RWPE2 (cell line): ENCODE data around the gene FBXO33.

Experiments
- ATAC-seq: fragments of 200-7000 bp; cut with Tn5 transposase; 3 replicates; pipeline ENCODE4 v1.9.1; 2021; ENCODE audit warnings: low read depth
- DNase-seq: peaks from one replicate; pipeline ENCODE4 v3.0.0-alpha.2; 2020; ENCODE audit warnings: low spot score
- H3K27ac ChIP-seq: fragments of 450-650 bp; 2 replicates; pipeline ENCODE4 v1.5.1; 2017; ENCODE audit warnings: mild to moderate bottlenecking; ENCODE audit not compliant: poor library complexity, severe bottlenecking
- H3K27me3 ChIP-seq: fragments of 250-450 bp; sonication (Bioruptor Pico); 2 replicates; pipeline ENCODE4 v1.5.1; 2021; ENCODE audit warnings: mild to moderate bottlenecking, moderate library complexity; ENCODE audit not compliant: insufficient read depth, poor library complexity, severe bottlenecking
- H3K36me3 ChIP-seq: fragments of 250-450 bp; sonication (Bioruptor Pico); 2 replicates; pipeline ENCODE4 v1.5.1; 2020; ENCODE audit warnings: low read depth, mild to moderate bottlenecking, moderate library complexity
- H3K4me1 ChIP-seq: fragments of 250-450 bp; sonication (Bioruptor Pico); 2 replicates; pipeline ENCODE4 v1.5.1; 2021; ENCODE audit warnings: mild to moderate bottlenecking, moderate library complexity; ENCODE audit not compliant: insufficient read depth, poor library complexity, severe bottlenecking
- H3K4me3 ChIP-seq: fragments of 250-450 bp; sonication (Bioruptor Pico); 2 replicates; pipeline ENCODE4 v1.5.1; 2021; ENCODE audit warnings: mild to moderate bottlenecking, moderate library complexity; ENCODE audit not compliant: severe bottlenecking
- H3K9me3 ChIP-seq: fragments of 250-450 bp; sonication (Bioruptor Pico); 2 replicates; pipeline ENCODE4 v1.5.1; 2021; ENCODE audit warnings: mild to moderate bottlenecking, moderate library complexity; ENCODE audit not compliant: severe bottlenecking
- CTCF ChIP-seq: fragments of 450-650 bp; IDR thresholded peaks from one replicate; pipeline ENCODE4 v1.5.1; 2017; ENCODE audit warnings: mild to moderate bottlenecking, moderate library complexity; ENCODE audit not compliant: poor library complexity, severe bottlenecking

Gene FBXO33

GRCh38 chr14:39441805-39442204 lies 9.6 kb upstream of the FBXO33 start:
- no peaks in the 10 kb centered on the region for H3K4me1 ChIP-seq
- TF ChIP-seq CTCF, result no peak
- H3K4me3 ChIP-seq, result no peak overlapping the region
- ATAC-seq, result no peak
- no peak for DNase-seq
- no peaks in the 10 kb centered on the region for H3K36me3 ChIP-seq
- no peak overlapping the region for H3K27ac ChIP-seq
- no peaks in the 10 kb centered on the region for H3K9me3 ChIP-seq
- H3K27me3 ChIP-seq, result no peaks in the 10 kb centered on the region

- Histone ChIP-seq H3K27me3 (no peaks in the 10 kb centered on the region), H3K36me3 (no peaks in the 10 kb centered on the region), H3K4me1 (no peaks in the 10 kb centered on the region), H3K27ac (no peak overlapping the region), H3K4me3 (no peak overlapping the region), H3K9me3 (no peaks in the 10 kb centered on the region)
- ATAC-seq, result no peak; the same call in 2 of the 3 replicates
- TF ChIP-seq CTCF, result no peak
- no peak for DNase-seq
Observed at GRCh38 chr14:39440975-39441374, 8.7 kb upstream of the FBXO33 start.

- H3K9me3 ChIP-seq, result no peaks in the 10 kb centered on the region
Observed at GRCh38 chr14:39435241-39435640, 3.0 kb upstream of the FBXO33 start.

GRCh38 chr14:39434401-39434800 lies 2.2 kb upstream of the FBXO33 start:
- no peak for DNase-seq

More at GRCh38 chr14:39435241-39435640, 3.0 kb upstream of the FBXO33 start:
- DNase-seq (no peak), ATAC-seq (no peak)
- H3K36me3 ChIP-seq, result no peaks in the 10 kb centered on the region
- no peak overlapping the region for H3K27ac ChIP-seq
- no peaks in the 10 kb centered on the region for H3K27me3 ChIP-seq
- no peak for TF ChIP-seq CTCF
- H3K4me3 ChIP-seq, result no peak overlapping the region
- peaks cover 16% of the 10 kb centered on the region for H3K4me1 ChIP-seq

More at GRCh38 chr14:39434401-39434800, 2.2 kb upstream of the FBXO33 start:
- Histone ChIP-seq H3K4me1 (peaks cover 24% of the 10 kb centered on the region), H3K27me3 (no peaks in the 10 kb centered on the region), H3K4me3 (no peak overlapping the region), H3K9me3 (no peaks in the 10 kb centered on the region), H3K36me3 (no peaks in the 10 kb centered on the region), H3K27ac (no peak overlapping the region)
- no peak for TF ChIP-seq CTCF
- ATAC-seq, result no peak
